ENCODE data around the gene SACM1L.
"Not testable (repeated sequence)": the region's sequence is repeated elsewhere in the genome, so short reads cannot be mapped to it uniquely, and the experiment has no call there.

SACM1L gene

GRCh38 chr3:45746165-45746776, 57.1 kb downstream of the SACM1L start:
- Histone ChIP-seq H3K9me3 (ENCODE audit: control insufficient read depth, low read length) (no peaks in the 10 kb centered on the region), H3K4me3 (ENCODE audit: low read depth, low read length) (no peak overlapping the region), H3K79me2 (no peaks in the 10 kb centered on the region), H3K4me2 (ENCODE audit: low read length) (no peak overlapping the region), H3K27ac (no peak overlapping the region), H2AFZ (no peak overlapping the region), H3K36me3 (ENCODE audit: control insufficient read depth, insufficient read depth, low read length) (no peaks in the 10 kb centered on the region), H3K9ac (no peak overlapping the region), H3K4me1 (no peaks in the 10 kb centered on the region), H3K27me3 (ENCODE audit: control insufficient read depth, insufficient read depth, low read length) (no peaks in the 10 kb centered on the region)
- no peak for TF ChIP-seq CTCF (IDR thresholded peaks at IDR 0.05)

- no peak overlapping the region for H3K4me3 ChIP-seq (ENCODE audit: low read depth, low read length)
- no peak overlapping the region for H3K9ac ChIP-seq
- no peaks in the 10 kb centered on the region for H3K9me3 ChIP-seq (ENCODE audit: control insufficient read depth, low read length)
- H3K27ac ChIP-seq: no peak overlapping the region
- no peak overlapping the region for H3K4me2 ChIP-seq (ENCODE audit: low read length)
- no peaks in the 10 kb centered on the region for H3K79me2 ChIP-seq
- H3K27me3 ChIP-seq (ENCODE audit: control insufficient read depth, insufficient read depth, low read length): no peaks in the 10 kb centered on the region
- no peaks in the 10 kb centered on the region for H3K4me1 ChIP-seq
- TF ChIP-seq CTCF (IDR thresholded peaks at IDR 0.05): no peak
- H3K36me3 ChIP-seq (ENCODE audit: control insufficient read depth, insufficient read depth, low read length): no peaks in the 10 kb centered on the region
- no peak overlapping the region for H2AFZ ChIP-seq
These were observed 57.8 kb downstream of the SACM1L start for GRCh38 chr3:45746777-45747622.

- Histone ChIP-seq H3K4me1 (no peaks in the 10 kb centered on the region), H3K4me2 (ENCODE audit: low read length) (no peak overlapping the region), H3K79me2 (no peaks in the 10 kb centered on the region), H3K36me3 (ENCODE audit: control insufficient read depth, insufficient read depth, low read length) (no peaks in the 10 kb centered on the region), H3K4me3 (ENCODE audit: low read depth, low read length) (no peak overlapping the region), H3K27me3 (ENCODE audit: control insufficient read depth, insufficient read depth, low read length) (no peaks in the 10 kb centered on the region), H3K27ac (no peak overlapping the region), H2AFZ (no peak overlapping the region), H3K9ac (no peak overlapping the region), H3K9me3 (ENCODE audit: control insufficient read depth, low read length) (no peaks in the 10 kb centered on the region)
- TF ChIP-seq CTCF (IDR thresholded peaks at IDR 0.05): no peak
These were observed 58.9 kb downstream of the SACM1L start for GRCh38 chr3:45748068-45748467.

- H3K27ac ChIP-seq; H3K9ac ChIP-seq; H3K36me3 ChIP-seq (ENCODE audit: control insufficient read depth, insufficient read depth, low read length); H3K79me2 ChIP-seq; H3K27me3 ChIP-seq (ENCODE audit: control insufficient read depth, insufficient read depth, low read length); H2AFZ ChIP-seq; H3K4me3 ChIP-seq (ENCODE audit: low read depth, low read length); H3K9me3 ChIP-seq (ENCODE audit: control insufficient read depth, low read length); H3K4me1 ChIP-seq; H3K4me2 ChIP-seq (ENCODE audit: low read length): not testable (repeated sequence)
These were observed 59.9 kb downstream of the SACM1L start for GRCh38 chr3:45749036-45749600.

- no peak overlapping the region for H3K27ac ChIP-seq
- H3K9me3 ChIP-seq (ENCODE audit: control insufficient read depth, low read length): no peaks in the 10 kb centered on the region
These were observed 60.7 kb downstream of the SACM1L start for GRCh38 chr3:45749880-45750279.

More at GRCh38 chr3:45749880-45750279, 60.7 kb downstream of the SACM1L start:
- Histone ChIP-seq H3K4me1 (no peaks in the 10 kb centered on the region), H3K79me2 (no peaks in the 10 kb centered on the region), H2AFZ (no peak overlapping the region), H3K4me3 (ENCODE audit: low read depth, low read length) (no peak overlapping the region), H3K27me3 (ENCODE audit: control insufficient read depth, insufficient read depth, low read length) (no peaks in the 10 kb centered on the region), H3K4me2 (ENCODE audit: low read length) (no peak overlapping the region), H3K9ac (no peak overlapping the region), H3K36me3 (ENCODE audit: control insufficient read depth, insufficient read depth, low read length) (no peaks in the 10 kb centered on the region)
- no peak for TF ChIP-seq CTCF (IDR thresholded peaks at IDR 0.05)
